Activated naive CD4-positive, alpha-beta T cell (primary cell): Measurements from ENCODE around the gene SMG9.

ENCODE experiments used
- DNase-seq, 4 experiments: peaks; one replicate each; lab custom pipeline; 2025; lab: John Stamatoyannopoulos, UW

Gene SMG9

GRCh38 chr19:43754503-43755255 is at the start of gene SMG9:
Gene SMG9 (minus strand): TSS chr19:43754962. CDS start chr19:43750741, 4,221 bp downstream.
- DNase-seq, result peak; percentile 97 to 99 (median 98)

- no peak for DNase-seq
Measured at GRCh38 chr19:43804432-43804831, 49.7 kb upstream of the SMG9 start.

GRCh38 chr19:43802216-43802951 is 47.6 kb upstream of the SMG9 start, which contains the start of gene LYPD5:
Gene LYPD5 (minus strand): TSS chr19:43802447. CDS start chr19:43802380, 67 bp downstream.
- no peak for DNase-seq

- no peak for DNase-seq
Measured at GRCh38 chr19:43799502-43800142, 44.9 kb upstream of the SMG9 start.

GRCh38 chr19:43798546-43799409 is 44.0 kb upstream of the SMG9 start:
- DNase-seq, result peak in 2 of 4 experiments; percentile 17 to 50

- no peak for DNase-seq
Measured at GRCh38 chr19:43798026-43798545, 43.3 kb upstream of the SMG9 start.

- no peak for DNase-seq
Measured at GRCh38 chr19:43797556-43797955, 42.8 kb upstream of the SMG9 start.

- no peak for DNase-seq
Measured at GRCh38 chr19:43797118-43797517, 42.4 kb upstream of the SMG9 start.

GRCh38 chr19:43790587-43790986 is 35.8 kb upstream of the SMG9 start:
- DNase-seq, result no peak

- no peak for DNase-seq
Measured at GRCh38 chr19:43789029-43789428, 34.3 kb upstream of the SMG9 start.

- no peak for DNase-seq
Measured at GRCh38 chr19:43786665-43787064, 31.9 kb upstream of the SMG9 start.

- DNase-seq, result peak in 1 of 4 experiments; percentile 19
Measured at GRCh38 chr19:43784981-43785808, 30.4 kb upstream of the SMG9 start.

GRCh38 chr19:43784241-43784980 is 29.6 kb upstream of the SMG9 start:
- DNase-seq, result peak in 2 of 4 experiments; percentile 19 to 47

GRCh38 chr19:43783636-43784035 is 28.9 kb upstream of the SMG9 start:
- DNase-seq, result no peak

- DNase-seq, result no peak
Measured at GRCh38 chr19:43782689-43783231, 28.0 kb upstream of the SMG9 start.

GRCh38 chr19:43782311-43782660 is 27.5 kb upstream of the SMG9 start:
- DNase-seq, result no peak

GRCh38 chr19:43781630-43782310 is 27.0 kb upstream of the SMG9 start:
- DNase-seq, result no peak

- peak in 3 of 4 experiments; percentile 14 to 40 (median 21) for DNase-seq
Measured at GRCh38 chr19:43780706-43781525, 26.2 kb upstream of the SMG9 start, which contains the start of gene KCNN4. Gene KCNN4 (minus strand): TSS chr19:43780973. CDS start chr19:43780861, 112 bp downstream.
